ENCODE measurements around the gene LRRC9.

GRCh38 chr14:59882957-59883356 is 37.0 kb upstream of the LRRC9 start:
- no peak for TF ChIP-seq POLR2A (IDR thresholded peaks at IDR 0.05)
- TF ChIP-seq CTCF (IDR thresholded peaks at IDR 0.05): peak in 2 of 3 experiments; percentile 7 to 10
